Smooth muscle cell (in vitro differentiated cells): ENCODE measurements around the gene LEKR1. TPM values are rescaled to one million over a fixed set of nuclear protein-coding genes. Genes with fewer than 3 reads are reported as not detected.

ENCODE experiments used
- DNase-seq: peaks from one replicate; lab custom pipeline; 2025; ENCODE audit not compliant: unreplicated experiment; lab: John Stamatoyannopoulos, UW
- H2AFZ ChIP-seq: fragments of 200-600 bp; sonication (generic); 2 replicates; pipeline ENCODE4 v1.6.0; 2016; ENCODE audit warnings: antibody characterized with exemption, low read depth, mild to moderate bottlenecking
- H3F3A ChIP-seq: fragments of 200-600 bp; sonication (generic); 2 replicates; pipeline ENCODE4 v1.6.0; 2017; ENCODE audit warnings: antibody characterized with exemption, low read depth
- H3K27ac ChIP-seq: fragments of 200-600 bp; sonication (generic); 2 replicates; pipeline ENCODE4 v1.5.1; 2016; ENCODE audit warnings: low read depth, mild to moderate bottlenecking
- H3K27me3 ChIP-seq: fragments of 200-600 bp; sonication (generic); 2 replicates; pipeline ENCODE4 v1.6.1; 2016; ENCODE audit warnings: low read depth, mild to moderate bottlenecking
- H3K36me3 ChIP-seq: fragments of 200-600 bp; sonication (generic); 2 replicates; pipeline ENCODE4 v1.5.1; 2016; ENCODE audit warnings: low read depth
- H3K4me1 ChIP-seq: fragments of 200-600 bp; sonication (generic); 2 replicates; pipeline ENCODE4 v1.5.1; 2016; ENCODE audit warnings: low read depth
- H3K4me2 ChIP-seq: fragments of 200-600 bp; sonication (generic); 2 replicates; pipeline ENCODE4 v1.6.0; 2016; ENCODE audit warnings: mild to moderate bottlenecking
- H3K4me3 ChIP-seq: fragments of 200-600 bp; sonication (generic); 2 replicates; pipeline ENCODE4 v1.5.1; 2016; ENCODE audit warnings: mild to moderate bottlenecking
- H3K79me2 ChIP-seq: fragments of 200-600 bp; sonication (generic); 2 replicates; pipeline ENCODE4 v1.6.0; 2016; ENCODE audit warnings: low read depth, mild to moderate bottlenecking
- H3K9ac ChIP-seq: fragments of 200-600 bp; sonication (generic); 2 replicates; pipeline ENCODE4 v1.6.0; 2016; ENCODE audit warnings: low read depth
- H3K9me3 ChIP-seq: fragments of 200-600 bp; sonication (generic); replicated peaks from 2 replicates; pipeline ENCODE4 v1.5.1; 2016; ENCODE audit warnings: low read depth
- H4K20me1 ChIP-seq: fragments of 200-600 bp; sonication (generic); 2 replicates; pipeline ENCODE4 v1.6.0; 2016; ENCODE audit warnings: low read depth
- WGBS: methylation state at CpG from one replicate; pipeline ENCODE4 v1.1.7; 2016; ENCODE audit warnings: low lambda C conversion rate; 5-methylcytosine and 5-hydroxymethylcytosine counted together
- polyA plus RNA-seq: library from polyadenylated mRNA; unstranded; fragments of >200 nt; fragmentation: Nextera tagmentation; extraction: Ambion mirVana; gene quantifications from 2 replicates; pipeline ENCODE4 v1.2.1, GENCODE V29; 2016
- total RNA-seq: library from RNA; depleted of rRNA; stranded (reverse); fragments of >200 nt; gene quantifications from 2 replicates; pipeline ENCODE4 v1.2.3, GENCODE V29; 2014
- TF ChIP-seq, protein P1 (sequence below): fragments of 200-600 bp; sonication (generic); IDR thresholded peaks from 2 replicates; pipeline ENCODE4 v1.5.1; 2017; ENCODE audit warnings: borderline replicate concordance, mild to moderate bottlenecking, antibody characterized with exemption; ENCODE audit not compliant: insufficient read depth, poor library complexity, severe bottlenecking

Gene LEKR1
- total and polyA plus RNA-seq, 2 experiments from 2014 or later = 1.3 to 2.3 TPM

DNA sequence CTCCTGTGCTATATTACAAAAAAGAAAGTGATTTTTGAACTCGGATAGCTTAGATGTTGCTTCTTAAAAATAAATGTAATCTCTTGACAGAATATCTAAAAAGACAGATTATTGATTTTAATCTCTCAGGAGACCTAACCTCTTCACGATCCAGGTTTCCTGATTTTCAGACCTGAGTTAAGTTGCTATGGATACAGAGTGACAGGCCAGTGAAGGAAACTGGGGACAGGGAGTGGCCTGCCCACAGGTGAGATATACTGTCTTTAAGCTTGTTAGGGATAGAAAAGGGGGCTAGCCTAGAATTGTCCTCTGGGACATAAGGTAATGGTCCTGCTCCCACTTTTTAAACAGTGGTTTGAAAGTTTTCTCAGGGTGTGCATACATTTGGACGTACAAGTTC, 260.6 kb downstream of the LEKR1 start:
- Histone ChIP-seq H3K36me3 (no peaks in the 10 kb centered on the region), H3K27me3 (no peaks in the 10 kb centered on the region), H2AFZ (no peak overlapping the region), H3F3A (peaks cover 12% of the 10 kb centered on the region), H3K9me3 (no peaks in the 10 kb centered on the region), H3K9ac (no peak overlapping the region), H4K20me1 (no peaks in the 10 kb centered on the region), H3K4me2 (no peak overlapping the region), H3K4me3 (no peak overlapping the region), H3K79me2 (no peaks in the 10 kb centered on the region), H3K27ac (no peak overlapping the region), H3K4me1 (peaks cover 13% of the 10 kb centered on the region)
- TF ChIP-seq, protein P1, sequence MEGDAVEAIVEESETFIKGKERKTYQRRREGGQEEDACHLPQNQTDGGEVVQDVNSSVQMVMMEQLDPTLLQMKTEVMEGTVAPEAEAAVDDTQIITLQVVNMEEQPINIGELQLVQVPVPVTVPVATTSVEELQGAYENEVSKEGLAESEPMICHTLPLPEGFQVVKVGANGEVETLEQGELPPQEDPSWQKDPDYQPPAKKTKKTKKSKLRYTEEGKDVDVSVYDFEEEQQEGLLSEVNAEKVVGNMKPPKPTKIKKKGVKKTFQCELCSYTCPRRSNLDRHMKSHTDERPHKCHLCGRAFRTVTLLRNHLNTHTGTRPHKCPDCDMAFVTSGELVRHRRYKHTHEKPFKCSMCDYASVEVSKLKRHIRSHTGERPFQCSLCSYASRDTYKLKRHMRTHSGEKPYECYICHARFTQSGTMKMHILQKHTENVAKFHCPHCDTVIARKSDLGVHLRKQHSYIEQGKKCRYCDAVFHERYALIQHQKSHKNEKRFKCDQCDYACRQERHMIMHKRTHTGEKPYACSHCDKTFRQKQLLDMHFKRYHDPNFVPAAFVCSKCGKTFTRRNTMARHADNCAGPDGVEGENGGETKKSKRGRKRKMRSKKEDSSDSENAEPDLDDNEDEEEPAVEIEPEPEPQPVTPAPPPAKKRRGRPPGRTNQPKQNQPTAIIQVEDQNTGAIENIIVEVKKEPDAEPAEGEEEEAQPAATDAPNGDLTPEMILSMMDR = no peak
- 88% methylated on average over 3 of the region's 3 CpGs for WGBS
- DNase-seq = no peak

DNA sequence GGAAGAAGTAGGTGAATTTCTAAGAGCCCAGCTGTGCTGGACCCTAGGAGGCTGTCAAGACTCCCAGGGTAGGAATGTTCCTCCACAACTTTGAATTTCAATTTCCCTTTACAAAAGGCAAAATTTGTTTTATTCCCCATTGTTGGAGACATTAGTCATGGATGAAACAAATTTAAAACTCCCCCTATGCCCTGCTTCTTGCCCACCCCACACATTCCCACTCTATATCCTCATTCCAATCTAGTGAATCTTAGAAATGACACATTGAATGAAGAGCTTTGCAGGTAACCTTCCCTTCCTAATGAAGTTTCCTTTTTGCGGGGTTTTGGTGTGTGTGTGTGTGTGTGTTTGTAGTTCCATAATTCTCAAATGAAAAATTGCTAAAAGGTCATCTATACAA, 261.2 kb downstream of the LEKR1 start:
- WGBS = 97% methylated on average over 1 of the region's 1 CpG
- Histone ChIP-seq H3K4me1 (peaks cover 8% of the 10 kb centered on the region), H3K79me2 (no peaks in the 10 kb centered on the region)

DNA sequence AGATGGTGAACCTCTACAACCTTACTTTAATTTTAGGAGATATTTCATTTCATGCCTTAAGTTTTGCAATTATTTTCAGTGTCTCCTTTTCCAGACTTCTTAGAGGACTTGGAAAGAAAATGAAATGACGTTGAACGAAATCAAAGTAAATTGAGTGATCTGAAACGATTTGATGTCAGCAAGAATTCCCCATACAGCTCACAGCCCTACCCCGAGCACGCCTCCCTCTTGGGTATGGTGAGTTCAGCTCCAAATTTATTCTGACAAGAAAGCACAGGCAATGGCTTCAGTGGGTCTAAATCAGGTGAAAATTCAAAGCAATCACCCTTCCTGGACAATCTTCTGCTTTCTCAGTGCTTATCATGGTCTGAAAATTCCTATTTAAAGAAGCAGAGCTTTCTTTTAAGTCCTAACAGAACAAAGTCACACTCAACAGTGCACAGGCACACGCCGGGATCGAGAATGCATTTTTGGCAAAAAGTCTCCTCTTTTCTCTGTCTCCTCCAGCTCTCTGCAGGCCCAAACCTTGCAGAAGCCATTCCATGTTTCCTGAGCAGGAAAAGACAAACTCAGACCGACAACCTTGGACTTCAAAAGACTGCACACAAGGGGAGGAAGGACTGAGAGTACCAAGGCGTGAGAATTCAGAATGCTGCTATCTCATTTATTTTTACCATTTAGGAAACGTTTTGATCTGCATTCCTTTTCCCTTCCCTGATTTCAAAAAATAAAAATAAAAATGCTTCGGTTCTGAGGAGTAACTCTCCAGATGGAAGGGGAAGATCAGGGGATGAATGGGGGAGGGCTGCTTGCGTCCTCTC, 261.8 kb downstream of the LEKR1 start:
- H3K27ac ChIP-seq = peak overlapping the region; percentile 99
- H3K79me2 ChIP-seq = no peaks in the 10 kb centered on the region
- no peaks in the 10 kb centered on the region for H3K27me3 ChIP-seq
- H3K4me2 ChIP-seq = peak overlapping the region; percentile 93
- peaks cover 12% of the 10 kb centered on the region for H3F3A ChIP-seq
- 42% methylated on average over 13 of the region's 13 CpGs for WGBS
- H3K4me3 ChIP-seq = peak overlapping the region; percentile 59
- TF ChIP-seq, protein P1 = no peak
- peak overlapping the region; percentile 91 for H3K9ac ChIP-seq
- no peaks in the 10 kb centered on the region for H4K20me1 ChIP-seq
- H3K36me3 ChIP-seq = no peaks in the 10 kb centered on the region
- H3K9me3 ChIP-seq = no peaks in the 10 kb centered on the region
- no peak for DNase-seq
- H3K4me1 ChIP-seq = peaks cover 8% of the 10 kb centered on the region
- H2AFZ ChIP-seq = peak overlapping the region; percentile 77

More for the DNA sequence above, 261.2 kb downstream of the LEKR1 start:
- Histone ChIP-seq H3K4me2 (no peak overlapping the region), H3K9ac (no peak overlapping the region), H4K20me1 (no peaks in the 10 kb centered on the region), H2AFZ (no peak overlapping the region), H3K4me3 (no peak overlapping the region), H3K9me3 (no peaks in the 10 kb centered on the region), H3K27me3 (no peaks in the 10 kb centered on the region), H3K36me3 (no peaks in the 10 kb centered on the region), H3F3A (peaks cover 12% of the 10 kb centered on the region), H3K27ac (peak overlapping the region; percentile 99)
- DNase-seq = no peak
- TF ChIP-seq, protein P1 = no peak
